Bladder microvascular endothelial cell (primary cell): ENCODE data around the gene UGT2A1. TPM values are rescaled to one million over a fixed set of nuclear protein-coding genes. Genes with fewer than 3 reads are reported as not detected.

ENCODE experiments used
- total RNA-seq: library from RNA; depleted of rRNA; stranded (reverse); fragments of >200 nt; gene quantifications from 2 replicates; pipeline ENCODE4 v1.2.3, GENCODE V29; 2014

The UGT2A1 gene
- total RNA-seq = 0.16 TPM in 1 of 2 replicates, not detected in the other

DNA sequence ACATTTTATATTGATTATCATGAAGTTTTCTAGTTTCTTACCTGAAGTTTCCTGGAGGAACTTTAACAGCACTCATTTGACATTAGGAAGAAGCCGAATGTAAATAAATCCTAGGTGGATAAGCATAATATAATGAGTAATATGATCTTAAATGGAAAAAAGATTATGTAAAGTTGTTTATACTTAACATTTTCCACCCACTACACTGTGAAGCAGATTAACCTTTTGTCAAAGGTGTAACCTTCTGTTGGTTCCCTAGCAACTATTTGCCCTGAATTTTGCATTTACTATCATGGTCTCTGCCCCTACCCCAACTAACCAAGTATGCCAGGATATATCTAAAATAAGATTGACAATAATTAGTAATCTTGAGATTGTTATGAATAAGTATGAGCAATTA, at the start of gene UGT2A1:
Gene UGT2A1 (minus strand): TSS at position 101 of the 400 bp plus-strand sequence. CDS start 5,603 bp downstream, outside the sequence.

DNA sequence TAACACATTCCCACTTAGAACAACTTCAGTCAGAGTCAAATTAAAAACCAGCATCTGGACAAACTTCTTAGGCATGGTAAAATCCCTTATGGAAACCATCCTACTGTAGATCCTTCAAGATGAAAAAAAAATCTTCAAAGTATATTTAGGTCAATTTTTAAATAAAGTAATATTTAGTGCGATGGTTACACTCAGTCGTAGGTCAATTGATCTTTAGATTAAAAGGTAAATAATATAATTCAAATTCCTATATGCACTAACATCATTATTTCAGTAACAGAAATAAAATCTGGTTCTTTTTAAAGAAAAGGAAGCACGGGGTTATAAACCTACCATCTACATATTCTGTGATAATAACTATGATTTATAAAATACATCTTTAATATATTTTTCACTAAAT, 13.5 kb downstream of the UGT2A1 start, which contains the start of gene UGT2A2:
Gene UGT2A2 (minus strand): TSS at position 101 of the 400 bp plus-strand sequence. CDS start 2 bp downstream, at position 99.

Other genes starting within 250 kb of the UGT2A1 start
- not detected in 2 replicates for gene UGT2B4, start 157.3 kb downstream of the UGT2A1 start, total RNA-seq
- gene UGT2A2, start 13.6 kb downstream of the UGT2A1 start, total RNA-seq = not detected in 2 replicates
- 1.1 and 1.7 TPM in 2 replicates for gene SULT1B1, start 107.4 kb upstream of the UGT2A1 start, total RNA-seq
- 0.97 and 7.4 TPM in 2 replicates for gene SULT1E1, start 206.9 kb upstream of the UGT2A1 start, total RNA-seq